Measurements from ENCODE around the gene COPG2. TPM values are rescaled to one million over a fixed set of nuclear protein-coding genes. Genes with fewer than 3 reads are reported as not detected.

COPG2 gene
- total RNA-seq, 1 experiment from 2014 or later, result 26.0 TPM

DNA sequence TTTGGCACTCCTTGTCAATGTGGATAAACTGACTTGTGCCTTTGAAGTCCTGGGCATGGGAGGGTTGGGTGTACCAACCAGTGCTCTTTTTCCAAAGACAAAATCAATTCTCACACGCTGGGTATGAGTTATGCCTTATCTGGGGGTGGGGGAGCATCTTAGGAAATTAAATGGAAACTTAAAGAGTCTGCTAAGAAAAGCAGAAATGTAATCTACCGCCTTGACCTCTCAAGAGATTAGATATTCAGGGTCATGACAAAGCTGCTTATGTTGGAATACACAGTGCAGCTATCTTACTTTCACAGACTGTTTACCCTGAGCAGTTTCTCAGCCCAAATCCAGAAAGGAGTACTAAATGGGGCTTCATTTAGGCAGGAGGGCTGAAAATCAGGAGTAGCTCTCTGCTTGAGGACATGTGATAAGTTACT is 174.1 kb downstream of the COPG2 start:
- in situ Hi-C loops (cut with HindIII; ENCODE audit: low pct_unique_long_range_greater_than_20kb, low sequenced_read_pairs), result no loop called here
- no peak for TF ChIP-seq POLR2AphosphoS5 (IDR thresholded peaks at IDR 0.05; ENCODE audit: low read depth, low read length)
- TF ChIP-seq, protein P1, sequence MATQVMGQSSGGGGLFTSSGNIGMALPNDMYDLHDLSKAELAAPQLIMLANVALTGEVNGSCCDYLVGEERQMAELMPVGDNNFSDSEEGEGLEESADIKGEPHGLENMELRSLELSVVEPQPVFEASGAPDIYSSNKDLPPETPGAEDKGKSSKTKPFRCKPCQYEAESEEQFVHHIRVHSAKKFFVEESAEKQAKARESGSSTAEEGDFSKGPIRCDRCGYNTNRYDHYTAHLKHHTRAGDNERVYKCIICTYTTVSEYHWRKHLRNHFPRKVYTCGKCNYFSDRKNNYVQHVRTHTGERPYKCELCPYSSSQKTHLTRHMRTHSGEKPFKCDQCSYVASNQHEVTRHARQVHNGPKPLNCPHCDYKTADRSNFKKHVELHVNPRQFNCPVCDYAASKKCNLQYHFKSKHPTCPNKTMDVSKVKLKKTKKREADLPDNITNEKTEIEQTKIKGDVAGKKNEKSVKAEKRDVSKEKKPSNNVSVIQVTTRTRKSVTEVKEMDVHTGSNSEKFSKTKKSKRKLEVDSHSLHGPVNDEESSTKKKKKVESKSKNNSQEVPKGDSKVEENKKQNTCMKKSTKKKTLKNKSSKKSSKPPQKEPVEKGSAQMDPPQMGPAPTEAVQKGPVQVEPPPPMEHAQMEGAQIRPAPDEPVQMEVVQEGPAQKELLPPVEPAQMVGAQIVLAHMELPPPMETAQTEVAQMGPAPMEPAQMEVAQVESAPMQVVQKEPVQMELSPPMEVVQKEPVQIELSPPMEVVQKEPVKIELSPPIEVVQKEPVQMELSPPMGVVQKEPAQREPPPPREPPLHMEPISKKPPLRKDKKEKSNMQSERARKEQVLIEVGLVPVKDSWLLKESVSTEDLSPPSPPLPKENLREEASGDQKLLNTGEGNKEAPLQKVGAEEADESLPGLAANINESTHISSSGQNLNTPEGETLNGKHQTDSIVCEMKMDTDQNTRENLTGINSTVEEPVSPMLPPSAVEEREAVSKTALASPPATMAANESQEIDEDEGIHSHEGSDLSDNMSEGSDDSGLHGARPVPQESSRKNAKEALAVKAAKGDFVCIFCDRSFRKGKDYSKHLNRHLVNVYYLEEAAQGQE (IDR thresholded peaks at IDR 0.05; ENCODE audit: insufficient read depth in 1 of 2, low read depth in 2 of 2, low read length in 1 of 2), result no peak
- TF ChIP-seq SIN3A (IDR thresholded peaks at IDR 0.05; ENCODE audit: borderline replicate concordance, insufficient read depth, low read depth, low read length), result no peak
- TF ChIP-seq, protein P2, sequence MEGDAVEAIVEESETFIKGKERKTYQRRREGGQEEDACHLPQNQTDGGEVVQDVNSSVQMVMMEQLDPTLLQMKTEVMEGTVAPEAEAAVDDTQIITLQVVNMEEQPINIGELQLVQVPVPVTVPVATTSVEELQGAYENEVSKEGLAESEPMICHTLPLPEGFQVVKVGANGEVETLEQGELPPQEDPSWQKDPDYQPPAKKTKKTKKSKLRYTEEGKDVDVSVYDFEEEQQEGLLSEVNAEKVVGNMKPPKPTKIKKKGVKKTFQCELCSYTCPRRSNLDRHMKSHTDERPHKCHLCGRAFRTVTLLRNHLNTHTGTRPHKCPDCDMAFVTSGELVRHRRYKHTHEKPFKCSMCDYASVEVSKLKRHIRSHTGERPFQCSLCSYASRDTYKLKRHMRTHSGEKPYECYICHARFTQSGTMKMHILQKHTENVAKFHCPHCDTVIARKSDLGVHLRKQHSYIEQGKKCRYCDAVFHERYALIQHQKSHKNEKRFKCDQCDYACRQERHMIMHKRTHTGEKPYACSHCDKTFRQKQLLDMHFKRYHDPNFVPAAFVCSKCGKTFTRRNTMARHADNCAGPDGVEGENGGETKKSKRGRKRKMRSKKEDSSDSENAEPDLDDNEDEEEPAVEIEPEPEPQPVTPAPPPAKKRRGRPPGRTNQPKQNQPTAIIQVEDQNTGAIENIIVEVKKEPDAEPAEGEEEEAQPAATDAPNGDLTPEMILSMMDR (IDR thresholded peaks at IDR 0.05), result no peak
- no peak for TF ChIP-seq TCF7L2 (IDR thresholded peaks at IDR 0.05; ENCODE audit: low read depth, low read length)
- intact Hi-C loops (cut with micrococcal nuclease; ENCODE audit: unreplicated experiment), result loop anchor here (10.0 kb wide), 1 partner anchor 420 kb away; the partner anchor contains the start of gene KLHDC10
- Histone ChIP-seq H3K27me3 (ENCODE audit: control insufficient read depth, insufficient read depth, low read length) (no peaks in the 10 kb centered on the region), H3K27ac (ENCODE audit: low read length) (no peak overlapping the region), H3K9me3 (ENCODE audit: control insufficient read depth, insufficient read depth, low read depth, low read length) (0 out of 2 replicates have a peak, but pooled peaks cover 3% of the 10 kb centered on the region), H3K4me1 (ENCODE audit: control insufficient read depth, insufficient read depth, low read length) (peaks cover 3% of the 10 kb centered on the region; the same call in 1 of the 2 replicates), H3K36me3 (ENCODE audit: control insufficient read depth, insufficient read depth, low read length) (no peaks in the 10 kb centered on the region), H3K4me3 (ENCODE audit: low read depth in 2 of 2, low read length in 2 of 2) (no peak overlapping the region)
- ATAC-seq (no peak), DNase-seq (ENCODE audit: low read depth, low spot score) (no peak)
- POLR2A ChIA-PET, result no interaction called here
- CTCF ChIA-PET, result no interaction called here
- BruUV-seq (replicated peaks), result no TSS peak

DNA sequence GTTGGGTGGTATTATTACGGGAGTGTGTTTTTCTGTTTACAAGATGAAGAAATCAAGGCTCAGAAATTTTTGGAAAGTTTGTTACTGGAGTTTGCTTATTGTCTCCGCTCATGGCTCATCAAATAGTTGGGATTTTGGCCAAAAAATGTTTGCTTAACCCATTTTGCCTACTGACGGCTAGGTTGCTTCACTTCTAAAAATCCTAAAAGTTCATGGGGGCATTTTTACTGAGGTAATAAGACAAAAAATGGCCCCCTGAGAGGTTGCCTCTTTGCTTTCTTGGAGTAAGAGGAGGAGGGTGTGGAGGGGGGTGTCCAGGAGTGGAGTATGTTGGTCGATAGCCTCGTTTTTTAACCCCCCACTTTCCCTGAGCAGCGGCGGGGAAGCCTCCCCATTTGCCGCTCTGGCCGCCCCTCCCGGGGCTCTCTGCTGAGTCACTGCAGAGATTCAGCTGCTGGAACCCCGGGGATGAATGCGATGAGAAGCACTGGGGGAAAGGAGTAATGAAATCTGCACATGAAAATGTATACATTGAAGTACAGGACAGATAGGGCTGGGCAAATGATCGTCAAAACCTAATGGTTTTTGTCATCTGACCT is 175.2 kb downstream of the COPG2 start:
- TF ChIP-seq, protein P1 (IDR thresholded peaks at IDR 0.05; ENCODE audit: insufficient read depth in 1 of 2, low read depth in 2 of 2, low read length in 1 of 2), result no peak
- TF ChIP-seq SIN3A (IDR thresholded peaks at IDR 0.05; ENCODE audit: borderline replicate concordance, insufficient read depth, low read depth, low read length) (no peak), POLR2AphosphoS5 (IDR thresholded peaks at IDR 0.05; ENCODE audit: low read depth, low read length) (no peak), TCF7L2 (IDR thresholded peaks at IDR 0.05; ENCODE audit: low read depth, low read length) (no peak)
- TF ChIP-seq, protein P2 (IDR thresholded peaks at IDR 0.05), result no peak
- BruUV-seq (replicated peaks), result no TSS peak
- Histone ChIP-seq H3K9me3 (ENCODE audit: control insufficient read depth, insufficient read depth, low read depth, low read length) (0 out of 2 replicates have a peak, but pooled peaks cover 3% of the 10 kb centered on the region), H3K27ac (ENCODE audit: low read length) (no peak overlapping the region), H3K36me3 (ENCODE audit: control insufficient read depth, insufficient read depth, low read length) (no peaks in the 10 kb centered on the region), H3K4me1 (ENCODE audit: control insufficient read depth, insufficient read depth, low read length) (peaks cover 13% of the 10 kb centered on the region), H3K27me3 (ENCODE audit: control insufficient read depth, insufficient read depth, low read length) (no peaks in the 10 kb centered on the region), H3K4me3 (ENCODE audit: low read depth in 2 of 2, low read length in 2 of 2) (peak overlapping the region in 1 of 2 experiments; percentile 39; a peak in 1 of 4 replicates)
- DNase-seq (ENCODE audit: low read depth, low spot score), result no peak
- ChIA-PET POLR2A (no interaction called here), CTCF (no interaction called here)
- intact Hi-C loops (cut with micrococcal nuclease; ENCODE audit: unreplicated experiment), result loop anchor here (10.0 kb wide), 1 partner anchor 419 kb away; the partner anchor contains the start of gene KLHDC10
- ATAC-seq, result no peak
- in situ Hi-C loops (cut with HindIII; ENCODE audit: low pct_unique_long_range_greater_than_20kb, low sequenced_read_pairs), result no loop called here

All from Panc1 (cell line).